ENCODE data around the gene KCNA1.

DNA sequence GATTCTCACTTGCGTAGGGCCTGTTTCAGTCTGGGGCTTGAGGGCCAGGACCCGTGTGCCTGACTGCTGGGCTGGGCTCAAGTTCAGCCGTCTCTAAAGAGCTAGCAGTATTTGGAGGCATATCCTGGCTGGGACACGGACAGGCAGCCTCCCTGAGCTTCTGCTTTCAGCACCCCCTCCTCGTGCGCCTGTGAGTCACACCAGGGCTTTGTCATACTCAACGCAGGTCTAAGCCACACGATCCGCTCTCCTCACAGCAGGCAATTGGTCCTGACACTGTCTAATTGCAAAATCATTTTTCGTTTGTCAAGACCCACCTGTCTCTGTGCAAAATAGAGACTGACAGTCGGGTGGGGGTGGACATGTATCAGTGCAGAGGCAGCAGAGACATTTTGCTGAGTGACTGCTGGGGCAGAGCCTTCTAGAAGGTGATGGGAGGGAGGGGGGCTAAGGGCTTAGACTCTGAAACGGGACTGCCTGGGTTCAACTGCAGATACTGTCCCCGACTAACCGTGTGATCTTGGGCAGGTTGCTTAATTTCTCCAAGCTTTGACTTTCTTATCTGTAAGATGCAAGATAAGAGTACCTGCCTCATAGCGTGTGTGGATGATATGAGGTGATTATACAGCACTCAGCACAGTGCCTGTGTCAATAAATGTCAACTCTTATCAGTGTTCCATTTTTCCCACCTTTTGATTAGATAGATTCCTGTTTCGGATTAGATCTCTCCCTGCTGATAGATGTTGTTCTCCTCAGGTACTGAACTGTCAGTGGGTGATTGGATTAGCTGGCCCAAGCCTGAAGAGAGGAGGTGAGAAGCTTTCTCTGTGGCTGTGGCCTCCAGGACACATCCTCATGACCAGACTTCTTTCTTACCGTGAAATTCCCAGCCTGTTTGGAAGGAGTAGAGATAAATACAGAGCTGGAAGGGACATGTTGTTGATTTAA lies 53.1 kb downstream of the KCNA1 start:
- TF ChIP-seq, protein P1, sequence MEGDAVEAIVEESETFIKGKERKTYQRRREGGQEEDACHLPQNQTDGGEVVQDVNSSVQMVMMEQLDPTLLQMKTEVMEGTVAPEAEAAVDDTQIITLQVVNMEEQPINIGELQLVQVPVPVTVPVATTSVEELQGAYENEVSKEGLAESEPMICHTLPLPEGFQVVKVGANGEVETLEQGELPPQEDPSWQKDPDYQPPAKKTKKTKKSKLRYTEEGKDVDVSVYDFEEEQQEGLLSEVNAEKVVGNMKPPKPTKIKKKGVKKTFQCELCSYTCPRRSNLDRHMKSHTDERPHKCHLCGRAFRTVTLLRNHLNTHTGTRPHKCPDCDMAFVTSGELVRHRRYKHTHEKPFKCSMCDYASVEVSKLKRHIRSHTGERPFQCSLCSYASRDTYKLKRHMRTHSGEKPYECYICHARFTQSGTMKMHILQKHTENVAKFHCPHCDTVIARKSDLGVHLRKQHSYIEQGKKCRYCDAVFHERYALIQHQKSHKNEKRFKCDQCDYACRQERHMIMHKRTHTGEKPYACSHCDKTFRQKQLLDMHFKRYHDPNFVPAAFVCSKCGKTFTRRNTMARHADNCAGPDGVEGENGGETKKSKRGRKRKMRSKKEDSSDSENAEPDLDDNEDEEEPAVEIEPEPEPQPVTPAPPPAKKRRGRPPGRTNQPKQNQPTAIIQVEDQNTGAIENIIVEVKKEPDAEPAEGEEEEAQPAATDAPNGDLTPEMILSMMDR (IDR thresholded peaks at IDR 0.05; ENCODE audit: low read length), result no peak
- no peak for TF ChIP-seq EZH2 (IDR thresholded peaks at IDR 0.05; ENCODE audit: borderline replicate concordance, low read length)

Data from OCI-LY1 (cell line).